Activated T-helper 17 cell treated with anti-CD3 and anti-CD28 coated beads, Interleukin-2, amount 50 U/mL, for 72 hours (primary cell): ENCODE data around the gene ZNF503. TPM values are rescaled to one million over a fixed set of nuclear protein-coding genes. Genes with fewer than 3 reads are reported as not detected.

Experiments used
- ATAC-seq: fragments of 150-1000 bp; cut with Tn5 transposase; replicated peaks from 2 replicates; pipeline ENCODE4 v1.10.0; 2021; ENCODE audit warnings: mild to moderate bottlenecking, moderate library complexity
- H3K27ac Mint-ChIP-seq: one replicate; pipeline ENCODE4 v1.8.0; 2022; ENCODE audit warnings: mixed read lengths
- H3K27me3 Mint-ChIP-seq: one replicate; pipeline ENCODE4 v1.8.0; 2022; ENCODE audit warnings: mixed read lengths
- H3K36me3 Mint-ChIP-seq: one replicate; pipeline ENCODE4 v1.8.0; 2022; ENCODE audit warnings: low read depth, mild to moderate bottlenecking, mixed read lengths
- H3K4me1 Mint-ChIP-seq: one replicate; pipeline ENCODE4 v1.8.0; 2022; ENCODE audit warnings: mixed read lengths
- H3K4me3 Mint-ChIP-seq: one replicate; pipeline ENCODE4 v1.8.0; 2022; ENCODE audit warnings: mild to moderate bottlenecking, mixed read lengths
- H3K9me3 Mint-ChIP-seq: one replicate; pipeline ENCODE4 v1.8.0; 2022; ENCODE audit warnings: mixed read lengths
- total RNA-seq, 2 donors: library from RNA; stranded (reverse); gene quantifications; one replicate each; pipeline ENCODE4 v1.2.3, GENCODE V29; 2022

ZNF503 gene
- total RNA-seq, 2 donors from 2014 or later, result 0.13 to 0.30 TPM

DNA sequence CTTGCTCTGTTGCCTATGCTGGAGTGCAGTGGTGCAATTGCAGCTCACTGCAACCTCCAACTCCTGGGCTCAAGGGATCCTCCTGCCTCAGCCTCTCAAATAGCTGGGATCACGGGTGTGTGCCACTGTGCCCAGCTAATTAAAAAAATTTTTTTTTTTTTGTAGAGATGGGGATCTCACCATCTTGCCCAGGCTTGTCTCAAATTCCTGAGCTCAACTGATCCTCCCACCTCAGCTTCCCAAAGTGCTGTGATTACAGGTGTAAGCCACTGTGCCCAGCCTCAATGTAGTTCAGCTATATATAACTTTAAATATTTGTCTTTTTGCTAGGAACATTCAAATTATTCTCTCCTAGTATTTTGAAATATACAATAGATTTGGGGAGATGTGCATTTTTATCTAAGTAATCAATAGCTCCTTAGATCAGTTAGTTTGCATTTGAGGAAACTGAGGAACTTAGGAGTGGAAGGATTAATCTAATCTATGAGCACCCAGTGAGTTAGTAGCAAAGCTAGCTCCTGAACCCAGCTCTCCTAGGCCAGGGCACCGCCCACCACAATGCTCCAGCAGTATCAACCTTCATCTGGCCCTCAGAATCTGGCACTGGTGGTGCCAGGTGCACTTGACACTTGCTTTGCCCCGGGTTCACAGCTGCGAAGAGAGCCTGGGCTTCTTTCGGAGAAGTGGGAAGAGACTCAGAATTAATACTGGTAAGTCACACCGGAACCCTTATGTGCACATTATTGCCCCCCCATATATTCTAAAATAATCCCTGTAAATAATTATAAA lies 23.9 kb upstream of the ZNF503 start:
- H3K4me1 Mint-ChIP-seq, result no peaks in the 10 kb centered on the region
- no peak overlapping the region for H3K27ac Mint-ChIP-seq
- no peaks in the 10 kb centered on the region for H3K36me3 Mint-ChIP-seq
- H3K27me3 Mint-ChIP-seq, result peaks cover 23% of the 10 kb centered on the region
- H3K4me3 Mint-ChIP-seq, result no peak overlapping the region
- no peaks in the 10 kb centered on the region for H3K9me3 Mint-ChIP-seq
- ATAC-seq, result no peak

DNA sequence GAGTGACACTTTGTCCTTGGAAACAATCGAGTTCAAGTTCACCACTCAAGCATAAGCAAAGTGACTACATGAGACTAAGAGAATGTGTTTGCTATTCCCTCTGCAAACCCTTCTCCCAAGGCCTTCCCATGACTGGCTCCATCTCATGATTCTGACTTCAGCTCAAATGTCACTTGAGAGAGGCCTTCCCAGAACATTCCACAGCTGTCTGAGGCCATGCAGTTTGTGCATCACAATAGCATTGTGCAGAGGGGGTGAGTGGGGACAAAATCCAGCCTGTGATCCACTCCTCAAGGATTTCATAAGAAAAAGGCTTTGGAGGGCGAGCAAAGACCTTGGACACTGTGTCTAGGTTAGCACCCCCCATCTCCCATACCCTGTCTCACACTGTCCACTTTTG lies 23.0 kb upstream of the ZNF503 start:
- Mint-ChIP-seq H3K27me3 (peaks cover 18% of the 10 kb centered on the region), H3K36me3 (no peaks in the 10 kb centered on the region), H3K9me3 (no peaks in the 10 kb centered on the region), H3K4me1 (no peaks in the 10 kb centered on the region), H3K4me3 (no peak overlapping the region), H3K27ac (no peak overlapping the region)
- no peak for ATAC-seq

DNA sequence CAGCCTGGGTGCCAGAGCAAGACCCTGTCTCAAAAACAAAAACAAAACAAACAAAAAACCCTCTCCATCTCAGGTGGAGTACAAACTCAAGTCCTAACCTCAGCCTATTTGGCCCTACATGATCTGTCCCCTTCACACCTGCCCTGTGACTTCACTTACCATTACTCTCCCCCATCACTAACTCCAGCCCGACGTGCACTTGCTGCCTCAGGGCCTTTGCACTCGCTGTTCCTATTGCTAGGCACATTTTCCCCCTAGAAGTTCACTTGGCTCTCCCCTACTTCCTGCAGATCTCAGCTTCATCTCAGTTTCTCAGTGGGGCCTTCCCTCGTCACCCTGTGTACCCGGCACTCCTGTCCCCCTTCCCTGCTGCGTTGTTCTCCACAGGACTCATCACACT lies 21.3 kb upstream of the ZNF503 start:
- no peak overlapping the region for H3K4me3 Mint-ChIP-seq
- H3K27me3 Mint-ChIP-seq, result peaks cover 14% of the 10 kb centered on the region
- no peaks in the 10 kb centered on the region for H3K36me3 Mint-ChIP-seq
- H3K27ac Mint-ChIP-seq, result no peak overlapping the region
- ATAC-seq, result no peak
- H3K9me3 Mint-ChIP-seq, result no peaks in the 10 kb centered on the region
- no peaks in the 10 kb centered on the region for H3K4me1 Mint-ChIP-seq

DNA sequence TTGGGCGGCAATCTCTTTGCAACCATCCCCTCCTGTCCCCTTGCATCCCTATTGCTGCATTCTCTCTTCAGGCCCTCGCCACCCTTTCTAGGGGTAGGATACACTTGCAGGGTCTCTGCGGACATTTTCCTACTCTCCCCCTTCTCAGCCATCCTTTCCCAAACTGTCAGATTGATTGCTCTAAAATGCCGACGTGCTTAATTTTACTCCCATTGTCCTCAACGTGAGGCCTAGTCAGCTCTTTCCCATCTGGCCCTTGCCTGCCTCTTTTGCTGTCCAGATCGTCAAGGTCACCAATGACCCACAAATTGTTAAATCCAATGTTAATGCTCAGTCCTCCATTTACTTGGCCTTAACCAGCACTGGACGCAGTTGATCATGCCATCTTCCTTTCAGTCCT lies 17.1 kb upstream of the ZNF503 start:
- ATAC-seq, result no peak
- H3K27ac Mint-ChIP-seq, result no peak overlapping the region
- no peaks in the 10 kb centered on the region for H3K4me1 Mint-ChIP-seq
- H3K27me3 Mint-ChIP-seq, result peaks cover 35% of the 10 kb centered on the region
- H3K4me3 Mint-ChIP-seq, result no peak overlapping the region
- H3K36me3 Mint-ChIP-seq, result no peaks in the 10 kb centered on the region
- H3K9me3 Mint-ChIP-seq, result no peaks in the 10 kb centered on the region

DNA sequence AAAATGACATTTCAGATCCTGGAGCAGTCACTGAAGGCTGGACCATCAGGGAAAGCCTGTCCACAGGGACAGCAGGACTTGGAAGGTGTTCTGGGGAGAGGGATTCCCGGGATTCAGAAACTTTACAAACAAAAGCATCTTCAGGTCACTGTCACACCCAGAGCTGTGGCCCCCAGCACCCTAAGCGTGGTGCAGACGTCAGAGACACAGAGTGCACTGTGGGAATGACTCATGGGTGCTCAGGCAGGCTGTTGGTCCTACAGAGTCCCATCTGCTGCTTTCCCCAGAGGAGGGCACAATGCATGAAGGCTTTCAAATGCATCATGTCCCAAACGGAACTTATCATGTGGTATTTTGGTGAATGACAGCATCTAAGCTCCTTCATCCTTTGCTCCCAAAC lies 16.7 kb upstream of the ZNF503 start:
- H3K36me3 Mint-ChIP-seq, result no peaks in the 10 kb centered on the region
- no peaks in the 10 kb centered on the region for H3K4me1 Mint-ChIP-seq
- no peaks in the 10 kb centered on the region for H3K9me3 Mint-ChIP-seq
- H3K27me3 Mint-ChIP-seq, result peaks cover 35% of the 10 kb centered on the region
- ATAC-seq, result no peak
- H3K27ac Mint-ChIP-seq, result no peak overlapping the region
- no peak overlapping the region for H3K4me3 Mint-ChIP-seq

DNA sequence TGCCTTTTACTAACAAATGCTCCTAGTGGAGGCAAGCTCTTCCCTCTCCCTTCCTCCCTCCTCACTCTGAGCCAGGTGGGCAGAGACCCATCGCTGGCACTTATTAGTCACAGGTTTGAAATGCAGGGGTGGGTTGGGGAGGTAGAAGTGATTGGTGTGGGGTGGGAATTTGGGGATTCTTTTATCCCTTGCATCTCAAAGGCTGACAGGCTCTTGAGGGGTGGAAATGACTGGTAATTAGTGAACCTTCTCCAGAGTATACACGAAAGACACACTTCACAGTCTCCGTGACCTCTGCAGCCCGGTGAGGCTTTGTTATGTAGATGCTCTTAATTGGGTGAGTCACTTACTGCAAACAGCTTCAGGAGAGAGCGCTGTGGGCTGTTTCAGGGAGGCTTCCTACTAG lies 16.0 kb upstream of the ZNF503 start:
- Mint-ChIP-seq H3K27ac (no peak overlapping the region), H3K4me1 (no peaks in the 10 kb centered on the region), H3K4me3 (no peak overlapping the region), H3K36me3 (no peaks in the 10 kb centered on the region), H3K27me3 (peaks cover 33% of the 10 kb centered on the region), H3K9me3 (no peaks in the 10 kb centered on the region)
- no peak for ATAC-seq

DNA sequence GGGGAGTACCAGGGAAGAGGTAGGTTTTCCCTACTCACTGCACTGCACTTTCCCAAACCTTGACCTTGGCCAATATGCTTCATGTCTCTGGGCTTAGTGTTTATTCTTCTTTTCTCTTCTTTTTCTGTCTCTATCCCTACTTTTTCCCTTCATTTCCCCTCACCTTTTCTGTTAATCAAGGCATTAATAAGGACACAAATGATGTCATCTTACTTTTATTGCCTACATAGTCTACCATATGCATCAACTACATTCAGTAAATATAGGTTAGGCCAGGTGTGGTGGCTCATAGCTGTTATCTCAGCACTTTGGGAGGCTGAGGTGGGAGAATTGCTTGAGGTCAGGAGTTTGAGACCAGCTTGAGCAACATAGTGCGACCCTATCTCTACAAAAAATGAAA lies 13.0 kb upstream of the ZNF503 start:
- Mint-ChIP-seq H3K27ac (no peak overlapping the region), H3K36me3 (no peaks in the 10 kb centered on the region), H3K9me3 (peaks cover 3% of the 10 kb centered on the region), H3K4me3 (no peak overlapping the region), H3K27me3 (peaks cover 53% of the 10 kb centered on the region), H3K4me1 (no peaks in the 10 kb centered on the region)
- ATAC-seq, result no peak

DNA sequence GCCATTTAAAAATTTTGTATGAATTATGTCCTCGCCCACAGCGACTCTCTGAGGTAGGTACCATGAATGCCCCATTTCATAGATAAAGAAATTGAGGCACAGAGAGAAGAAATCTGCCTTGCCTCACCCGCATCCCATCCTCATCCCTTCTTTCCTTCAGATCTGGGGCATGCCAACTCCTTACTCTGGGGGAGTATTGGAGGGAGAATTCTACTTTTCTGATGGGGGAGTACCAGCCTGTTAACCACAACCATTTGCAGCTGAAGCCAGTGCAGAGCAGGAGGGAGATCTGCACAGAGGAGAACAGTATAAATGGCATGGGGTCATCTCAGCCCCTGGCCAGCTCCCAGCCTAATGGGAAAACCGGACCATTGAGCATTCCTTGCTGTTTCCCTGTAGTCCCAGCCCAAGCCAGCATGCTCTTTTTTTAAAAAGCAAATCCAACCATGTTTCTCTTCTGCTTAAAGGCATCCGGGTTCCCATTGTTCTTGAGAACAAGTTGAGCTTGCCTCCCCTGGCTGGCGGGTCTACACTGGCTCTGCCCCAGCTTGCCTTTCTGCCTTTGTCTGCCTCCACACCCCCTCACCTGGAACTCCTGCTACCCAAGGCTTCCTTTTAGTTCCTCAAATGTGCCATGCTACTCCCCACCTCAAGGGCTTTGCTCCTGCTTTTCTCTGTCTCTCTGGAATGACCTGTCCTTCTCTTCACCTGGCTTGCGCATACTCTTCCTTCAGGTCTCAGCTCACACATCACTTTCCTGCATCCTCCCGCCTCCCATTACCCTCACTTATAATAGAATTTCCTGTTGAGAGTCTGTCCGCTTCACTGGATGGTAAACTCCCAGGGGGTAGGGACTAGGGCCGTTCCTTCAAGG lies 8.8 kb upstream of the ZNF503 start:
- Mint-ChIP-seq H3K27me3 (peaks cover 56% of the 10 kb centered on the region), H3K4me1 (peaks cover 4% of the 10 kb centered on the region), H3K4me3 (peak overlapping the region; percentile 67), H3K27ac (no peak overlapping the region), H3K9me3 (peaks cover 6% of the 10 kb centered on the region), H3K36me3 (peaks cover 5% of the 10 kb centered on the region)
- ATAC-seq, result no peak

DNA sequence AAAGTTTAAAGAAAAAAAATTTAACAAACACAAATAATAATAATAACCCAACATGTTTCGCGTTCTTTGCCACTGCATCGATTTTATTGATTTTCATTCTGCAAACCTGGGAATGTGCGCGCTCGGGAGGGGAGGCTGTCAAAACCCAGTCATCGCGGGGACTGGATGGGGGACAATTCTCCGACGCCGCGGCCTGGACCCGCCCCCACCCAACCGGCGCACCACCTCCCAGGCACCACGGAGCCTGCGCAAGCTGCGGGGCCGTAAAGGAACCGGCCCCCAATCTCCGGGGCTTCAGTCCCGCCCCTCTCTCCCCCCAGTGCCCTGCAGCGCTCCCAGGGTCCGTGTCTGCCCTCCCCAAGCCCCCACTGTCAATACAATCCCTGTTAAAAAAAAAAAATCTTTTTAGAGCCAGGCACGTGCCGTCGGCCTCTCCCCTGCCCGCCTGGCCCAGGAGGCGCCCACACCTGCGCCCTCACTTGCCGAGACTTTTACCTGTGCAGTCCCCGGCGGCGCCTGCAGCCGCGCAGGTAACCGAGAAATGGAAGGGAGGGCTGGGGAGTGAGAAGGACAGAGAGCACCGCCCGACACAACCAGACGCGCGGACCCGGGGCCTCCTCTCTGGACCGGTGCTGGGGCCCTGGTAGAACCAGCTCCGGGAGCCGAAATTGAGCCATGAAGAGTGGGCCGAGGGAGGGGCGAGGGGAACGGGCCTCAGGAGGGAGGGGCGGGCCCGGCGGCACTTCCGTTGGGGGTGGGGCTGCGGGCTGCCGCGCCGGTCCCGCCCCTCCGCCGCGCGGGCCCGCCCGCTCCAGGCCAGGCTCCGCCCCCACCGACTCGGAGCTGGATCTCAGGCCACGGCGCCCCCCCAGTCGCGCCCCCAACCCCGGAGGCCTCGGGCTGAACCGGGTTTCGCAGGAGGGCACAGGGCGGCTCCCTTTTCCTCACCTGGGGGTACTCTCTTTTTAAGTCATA lies 7.6 kb upstream of the ZNF503 start:
- peak; percentile 50 for ATAC-seq
- peaks cover 5% of the 10 kb centered on the region for H3K4me1 Mint-ChIP-seq

DNA sequence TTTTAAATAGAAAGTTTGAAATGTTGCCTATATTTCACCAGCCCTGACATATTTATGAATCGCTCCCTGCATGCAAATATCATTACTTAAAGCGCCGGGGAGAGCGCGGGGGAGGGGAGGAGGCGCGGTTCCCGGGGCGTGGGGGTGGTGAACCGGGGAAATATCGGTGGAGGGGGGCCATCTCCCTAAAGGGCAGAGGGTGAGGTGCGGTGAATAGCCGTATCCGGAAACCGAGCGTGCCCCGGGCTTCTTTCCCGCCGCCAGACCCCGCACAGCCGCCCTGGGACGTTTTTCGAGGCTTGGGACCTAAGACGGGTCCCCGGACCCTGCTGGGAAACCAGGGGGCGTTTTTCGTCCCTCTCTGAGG lies 6.9 kb upstream of the ZNF503 start:
- Mint-ChIP-seq H3K4me1 (peaks cover 9% of the 10 kb centered on the region), H3K27me3 (peaks cover 52% of the 10 kb centered on the region), H3K27ac (no peak overlapping the region), H3K9me3 (peaks cover 6% of the 10 kb centered on the region), H3K4me3 (peak overlapping the region; percentile 67), H3K36me3 (peaks cover 11% of the 10 kb centered on the region)
- no peak for ATAC-seq

More for the DNA sequence above, 7.6 kb upstream of the ZNF503 start:
- Mint-ChIP-seq H3K27me3 (peaks cover 51% of the 10 kb centered on the region), H3K36me3 (peaks cover 6% of the 10 kb centered on the region), H3K4me3 (peak overlapping the region; percentile 67), H3K27ac (no peak overlapping the region), H3K9me3 (peaks cover 6% of the 10 kb centered on the region)

DNA sequence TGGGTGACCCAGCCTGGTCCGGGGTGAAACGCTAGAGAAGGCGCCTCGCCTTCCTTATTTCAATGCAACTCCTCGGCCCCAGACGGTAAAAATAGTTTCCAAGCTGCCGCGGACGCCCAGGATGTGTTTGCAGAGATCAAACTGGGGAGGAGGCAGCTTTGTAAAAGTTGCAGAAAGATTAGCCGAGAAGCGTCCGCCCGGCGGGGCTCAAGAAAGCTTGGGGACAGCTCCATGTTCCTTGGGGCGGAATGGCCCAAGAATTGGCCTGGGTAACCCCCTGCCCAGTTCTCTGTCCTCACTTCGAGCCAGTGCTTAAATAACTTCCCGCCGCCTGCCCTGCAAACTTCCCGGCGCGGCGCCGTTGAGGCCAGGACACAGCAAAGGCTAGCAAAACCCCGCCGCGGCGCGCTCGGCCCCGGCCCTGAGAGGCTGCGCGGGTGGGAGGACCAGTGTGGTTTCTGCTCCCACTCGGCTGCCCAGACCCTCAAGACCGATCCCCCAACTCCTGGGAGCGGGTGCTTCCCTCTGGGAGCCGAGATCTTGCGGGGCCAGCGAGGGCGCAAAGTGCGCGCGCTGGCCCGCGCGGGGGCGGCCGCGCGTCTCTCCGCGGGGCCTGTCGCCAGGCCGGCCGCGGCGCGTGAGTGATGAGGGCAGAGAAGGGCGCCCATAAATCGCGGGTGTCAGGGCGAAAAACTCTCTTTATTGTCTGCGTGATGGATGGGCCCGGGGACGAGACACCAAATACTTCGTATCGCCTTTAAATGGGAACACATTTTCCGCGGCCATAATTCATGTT lies 6.3 kb upstream of the ZNF503 start:
- Mint-ChIP-seq H3K4me1 (peaks cover 9% of the 10 kb centered on the region), H3K4me3 (peak overlapping the region; percentile 67), H3K27me3 (peaks cover 58% of the 10 kb centered on the region), H3K9me3 (peaks cover 6% of the 10 kb centered on the region), H3K36me3 (peaks cover 16% of the 10 kb centered on the region), H3K27ac (no peak overlapping the region)
- ATAC-seq, result no peak

DNA sequence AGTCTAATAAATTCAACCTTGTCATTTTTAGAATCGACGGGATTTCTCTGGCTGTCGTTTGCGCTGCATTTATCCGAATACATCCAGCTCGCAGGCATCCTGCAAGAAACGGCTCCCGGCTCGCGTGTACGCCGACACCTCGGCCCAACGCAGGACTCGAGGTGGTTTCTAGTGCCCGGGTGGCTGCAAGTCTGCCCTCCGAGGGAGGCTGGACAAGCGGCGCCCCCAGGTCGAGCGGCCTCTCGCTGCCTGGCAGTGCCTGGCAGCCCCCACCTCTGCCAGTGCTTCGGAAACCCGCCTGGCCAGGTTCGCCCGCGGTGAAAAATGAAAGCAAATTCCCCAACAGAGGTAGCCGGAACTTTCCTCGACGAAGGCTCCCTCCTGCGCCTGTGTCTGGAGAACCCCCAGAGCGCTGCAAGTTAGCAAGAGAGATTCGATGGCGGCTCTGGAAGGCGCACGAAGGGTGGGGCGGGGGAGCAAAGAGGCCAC lies 5.7 kb upstream of the ZNF503 start:
- Mint-ChIP-seq H3K36me3 (peaks cover 16% of the 10 kb centered on the region), H3K4me1 (peaks cover 14% of the 10 kb centered on the region), H3K9me3 (peaks cover 6% of the 10 kb centered on the region), H3K4me3 (peak overlapping the region; percentile 64), H3K27ac (no peak overlapping the region), H3K27me3 (peaks cover 57% of the 10 kb centered on the region)
- ATAC-seq, result no peak

DNA sequence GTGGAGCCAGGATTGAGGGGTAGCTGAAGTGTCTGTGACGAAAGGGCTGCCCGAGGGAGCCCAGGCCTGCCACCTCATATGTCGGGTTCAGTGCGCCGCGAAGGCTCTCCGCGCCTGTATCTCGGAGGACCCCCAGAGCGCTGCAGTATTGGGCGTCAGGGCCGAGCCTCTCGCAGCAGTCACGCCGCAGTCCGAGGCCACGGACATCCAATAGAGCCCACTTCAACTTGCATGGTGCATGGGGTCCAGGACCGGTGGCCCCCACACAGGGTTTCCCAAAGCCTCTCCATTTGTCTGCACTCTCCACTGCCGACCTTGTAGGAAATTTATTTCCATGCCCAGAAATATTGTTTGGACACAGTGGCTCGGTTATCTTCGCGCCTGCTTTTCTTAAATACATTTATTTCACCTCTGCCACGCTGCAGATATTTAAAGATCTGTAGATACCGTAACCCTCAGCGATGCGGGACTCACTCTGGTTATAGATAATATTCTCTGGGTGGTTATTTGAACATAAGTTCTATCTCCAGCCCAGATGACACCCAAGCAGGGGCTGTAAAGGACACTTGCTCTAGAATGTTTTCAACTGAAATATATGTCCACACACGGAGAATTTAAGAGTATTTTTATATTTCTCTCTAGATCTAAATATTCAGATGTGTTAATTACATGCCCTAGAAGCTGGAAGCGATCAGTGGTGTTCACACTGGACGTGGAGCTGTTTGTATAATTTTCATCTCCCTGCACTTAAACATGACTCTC lies 5.1 kb upstream of the ZNF503 start:
- Mint-ChIP-seq H3K36me3 (peaks cover 21% of the 10 kb centered on the region), H3K27ac (no peak overlapping the region), H3K4me1 (peaks cover 14% of the 10 kb centered on the region), H3K27me3 (peaks cover 54% of the 10 kb centered on the region), H3K4me3 (peak overlapping the region; percentile 64), H3K9me3 (peaks cover 6% of the 10 kb centered on the region)
- no peak for ATAC-seq
